Mesenchymal stem cell (in vitro differentiated cells and primary cell): ENCODE results near the gene TSPAN13.
A peak's percentile ranks its signal among the peaks of the same experiment; 100 is the strongest.

ENCODE experiments used
- DNase-seq: peaks from one replicate; pipeline ENCODE4 v3.0.0-alpha.2; 2013
- H2AFZ ChIP-seq: one replicate; pipeline ENCODE4 v1.6.1; 2013; ENCODE audit warnings: low read depth, mild to moderate bottlenecking, control low read depth, inconsistent platforms, low read length, moderate library complexity
- H2AK5ac ChIP-seq: 2 replicates; pipeline ENCODE4 v1.6.1; 2013; ENCODE audit warnings: low read length, moderate library complexity, mild to moderate bottlenecking, inconsistent platforms; ENCODE audit not compliant: severe bottlenecking
- H2BK120ac ChIP-seq: one replicate; pipeline ENCODE4 v1.6.1; 2013; ENCODE audit warnings: low read depth, mild to moderate bottlenecking, inconsistent platforms, low read length, moderate library complexity
- H2BK12ac ChIP-seq, 2 experiments: one replicate each; pipeline ENCODE4 v1.6.1; 2013; ENCODE audit warnings: inconsistent platforms in 2 of 2, low read length in 2 of 2, mild to moderate bottlenecking in 2 of 2, moderate library complexity in 2 of 2, control low read depth in 1 of 2
- H2BK15ac ChIP-seq: one replicate; pipeline ENCODE4 v1.6.1; 2013; ENCODE audit warnings: mild to moderate bottlenecking, low read depth, inconsistent platforms; ENCODE audit not compliant: poor library complexity, severe bottlenecking
- H2BK5ac ChIP-seq: 2 replicates; pipeline ENCODE4 v1.6.1; 2013; ENCODE audit warnings: low read depth, mild to moderate bottlenecking, low read length, control low read depth, inconsistent platforms; ENCODE audit not compliant: poor library complexity, severe bottlenecking
- H3K14ac ChIP-seq, 2 experiments: one replicate each; pipeline ENCODE4 v1.6.1; 2013; ENCODE audit warnings: inconsistent platforms in 2 of 2, low read length in 2 of 2, control low read depth in 1 of 2, mild to moderate bottlenecking in 1 of 2, moderate library complexity in 1 of 2
- H3K18ac ChIP-seq, 2 experiments: one replicate each; pipeline ENCODE4 v1.6.1; 2013; ENCODE audit warnings: inconsistent platforms in 2 of 2, low read length in 2 of 2, control low read depth in 1 of 2, low read depth in 1 of 2, mild to moderate bottlenecking in 1 of 2
- H3K23ac ChIP-seq, 2 experiments: one replicate each; pipeline ENCODE4 v1.6.1; 2013; ENCODE audit warnings: inconsistent platforms in 2 of 2, low read length in 2 of 2, mild to moderate bottlenecking in 2 of 2, moderate library complexity in 2 of 2, control low read depth in 1 of 2
- H3K27ac ChIP-seq: 2 replicates; pipeline ENCODE4 v1.5.1; 2013; ENCODE audit warnings: mild to moderate bottlenecking, moderate library complexity, low read length, control low read depth, inconsistent platforms; ENCODE audit not compliant: poor library complexity, severe bottlenecking
- H3K27me3 ChIP-seq, 2 experiments: 2 replicates each; pipeline versions ENCODE4 v1.6.1 to v1.7.0; 2013; ENCODE audit warnings: low read length in 2 of 2, mild to moderate bottlenecking in 2 of 2, moderate library complexity in 2 of 2, control low read depth in 1 of 2, inconsistent platforms in 1 of 2; ENCODE audit not compliant: control insufficient read depth in 1 of 2, insufficient read depth in 1 of 2
- H3K36me3 ChIP-seq, 2 experiments: 2 replicates each; pipeline versions ENCODE4 v1.6.1 to v1.7.0; 2013; ENCODE audit warnings: low read length in 2 of 2, control low read depth in 1 of 2, inconsistent platforms in 1 of 2, low read depth in 1 of 2, mild to moderate bottlenecking in 1 of 2; ENCODE audit not compliant: insufficient read depth in 2 of 2, control insufficient read depth in 1 of 2
- H3K4ac ChIP-seq, 2 experiments: one replicate each; pipeline ENCODE4 v1.6.1; 2013; ENCODE audit warnings: inconsistent platforms in 2 of 2, low read length in 2 of 2, mild to moderate bottlenecking in 2 of 2, moderate library complexity in 2 of 2, control low read depth in 1 of 2, low read depth in 1 of 2
- H3K4me1 ChIP-seq: 2 replicates; pipeline ENCODE4 v1.6.1; 2013; ENCODE audit warnings: low read depth, low read length, control low read depth; ENCODE audit not compliant: control insufficient read depth, insufficient read depth
- H3K4me2 ChIP-seq: 2 replicates; pipeline ENCODE4 v1.6.1; 2013; ENCODE audit warnings: low read length, mild to moderate bottlenecking, inconsistent platforms; ENCODE audit not compliant: poor library complexity, severe bottlenecking
- H3K4me3 ChIP-seq, 2 experiments: 2 replicates each; pipeline versions ENCODE4 v1.5.1 to v1.7.0; 2013; ENCODE audit warnings: low read length in 2 of 2, mild to moderate bottlenecking in 2 of 2, control low read depth in 1 of 2, low read depth in 1 of 2; ENCODE audit not compliant: insufficient read depth in 1 of 2
- H3K79me1 ChIP-seq: replicated peaks from 2 replicates; pipeline ENCODE4 v1.6.1; 2013; ENCODE audit warnings: mild to moderate bottlenecking, control low read depth, low read length, inconsistent platforms; ENCODE audit not compliant: poor library complexity, severe bottlenecking
- H3K9ac ChIP-seq: 2 replicates; pipeline ENCODE4 v1.7.0; 2013; ENCODE audit warnings: mild to moderate bottlenecking, low read length, moderate library complexity
- H3K9me3 ChIP-seq: 2 replicates; pipeline ENCODE4 v1.7.0; 2013; ENCODE audit warnings: mild to moderate bottlenecking, low read length; ENCODE audit not compliant: control insufficient read depth
- H4K8ac ChIP-seq: one replicate; pipeline ENCODE4 v1.6.1; 2013; ENCODE audit warnings: inconsistent platforms, mild to moderate bottlenecking, low read length, moderate library complexity
- H4K91ac ChIP-seq: one replicate; pipeline ENCODE4 v1.6.1; 2013; ENCODE audit warnings: mild to moderate bottlenecking, low read length, inconsistent platforms
- WGBS: methylation state at CpG from one replicate; pipeline ENCODE4 v1.1.7; 2013; ENCODE audit warnings: mixed read lengths; 5-methylcytosine and 5-hydroxymethylcytosine counted together

TSPAN13 gene

DNA sequence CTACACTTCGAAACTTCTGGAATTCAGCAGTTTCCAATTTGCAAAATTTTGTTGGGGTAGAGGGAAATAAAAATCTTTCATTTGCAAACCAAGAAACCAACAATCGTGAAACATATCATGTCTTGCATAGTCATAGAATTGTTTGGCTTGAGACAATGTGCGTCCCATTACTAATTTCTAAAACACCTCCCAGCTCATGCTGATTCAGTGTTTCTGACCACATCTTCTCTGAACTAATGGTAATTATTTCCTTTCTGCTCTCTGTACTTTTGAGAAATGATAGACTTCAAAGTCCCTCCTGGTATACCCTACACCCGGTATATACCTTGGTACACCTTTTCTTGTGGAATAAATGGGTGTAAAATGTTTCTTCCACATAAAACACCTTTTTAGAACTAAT lies 41.8 kb upstream of the TSPAN13 start:
- no peaks in the 10 kb centered on the region for H3K79me1 ChIP-seq
- no peak overlapping the region for H2AK5ac ChIP-seq
- H3K18ac ChIP-seq: no peak overlapping the region
- H3K27me3 ChIP-seq: no peaks in the 10 kb centered on the region
- no peak overlapping the region for H4K8ac ChIP-seq
- no peak overlapping the region for H3K4me3 ChIP-seq
- no peak overlapping the region for H2BK120ac ChIP-seq
- H2BK15ac ChIP-seq: no peak overlapping the region
- H2AFZ ChIP-seq: no peak overlapping the region
- DNase-seq: no peak
- H3K27ac ChIP-seq: no peak overlapping the region
- H3K36me3 ChIP-seq: peaks cover 0 to 11% of the 10 kb centered on the region in 2 experiments
- H3K9ac ChIP-seq: no peak overlapping the region
- H4K91ac ChIP-seq: no peak overlapping the region
- H2BK5ac ChIP-seq: no peak overlapping the region
- H3K9me3 ChIP-seq: no peaks in the 10 kb centered on the region
- no peak overlapping the region for H3K4me2 ChIP-seq
- WGBS: 88% methylated on average over 3 of the region's 4 CpGs
- H3K23ac ChIP-seq: no peak overlapping the region
- H3K14ac ChIP-seq: no peak overlapping the region
- H3K4me1 ChIP-seq: peaks cover 6% of the 10 kb centered on the region
- H2BK12ac ChIP-seq: no peak overlapping the region
- no peak overlapping the region for H3K4ac ChIP-seq

DNA sequence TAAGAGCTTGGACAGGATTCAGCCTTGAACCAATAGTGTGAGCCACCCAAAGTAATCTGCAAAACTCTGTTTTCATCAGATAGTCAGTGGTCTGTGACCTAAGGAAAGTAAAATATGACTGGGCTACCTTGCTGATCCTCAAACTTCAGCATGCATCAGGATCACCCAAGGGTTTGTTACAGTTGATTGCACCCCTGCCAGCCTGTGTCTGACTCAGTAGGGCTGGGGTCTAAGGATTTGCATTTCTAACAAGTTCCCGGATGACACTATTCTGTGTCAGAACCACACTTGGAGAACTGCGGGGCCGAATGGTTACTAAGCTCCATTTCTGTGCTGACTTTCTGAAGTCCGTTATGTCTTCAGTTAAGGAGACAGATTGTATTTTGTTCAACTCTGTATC lies 40.6 kb upstream of the TSPAN13 start:
- H3K18ac ChIP-seq: no peak overlapping the region
- H3K23ac ChIP-seq: no peak overlapping the region
- no peak overlapping the region for H3K4me2 ChIP-seq
- H2BK15ac ChIP-seq: no peak overlapping the region
- no peak overlapping the region for H4K8ac ChIP-seq
- H4K91ac ChIP-seq: no peak overlapping the region
- H2AFZ ChIP-seq: no peak overlapping the region
- 98% methylated on average over 4 of the region's 4 CpGs for WGBS
- H2BK5ac ChIP-seq: no peak overlapping the region
- H3K79me1 ChIP-seq: no peaks in the 10 kb centered on the region
- no peak overlapping the region for H3K14ac ChIP-seq
- H3K4me1 ChIP-seq: peaks cover 6% of the 10 kb centered on the region
- no peak overlapping the region for H2BK12ac ChIP-seq
- H3K9me3 ChIP-seq: no peaks in the 10 kb centered on the region
- H3K9ac ChIP-seq: no peak overlapping the region
- H3K36me3 ChIP-seq: no peaks in the 10 kb centered on the region
- no peak overlapping the region for H2BK120ac ChIP-seq
- no peak overlapping the region for H2AK5ac ChIP-seq
- H3K4me3 ChIP-seq: no peak overlapping the region
- H3K27ac ChIP-seq: peak overlapping the region; percentile 72
- no peak for DNase-seq
- H3K4ac ChIP-seq: no peak overlapping the region
- no peaks in the 10 kb centered on the region for H3K27me3 ChIP-seq

DNA sequence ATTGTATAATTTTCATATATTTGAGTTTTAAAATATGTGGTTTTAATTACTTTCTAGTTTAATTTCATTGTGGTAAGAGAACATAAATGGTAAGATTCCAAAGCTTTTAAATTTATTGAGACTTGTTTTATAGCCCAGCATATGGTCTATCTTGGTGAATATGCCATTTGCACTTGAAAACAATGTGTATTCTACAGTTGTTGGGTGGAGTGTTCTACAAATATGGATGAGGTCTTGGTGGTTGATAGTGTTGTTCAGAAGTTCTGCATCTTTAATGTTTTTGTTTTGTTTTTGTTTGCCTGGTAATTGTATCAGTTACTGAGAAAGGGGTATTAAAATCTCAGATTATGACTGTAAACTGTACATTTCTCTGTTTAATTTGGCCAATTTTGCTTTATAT lies 37.6 kb upstream of the TSPAN13 start:
- Histone ChIP-seq H3K4ac (no peak overlapping the region), H3K18ac (no peak overlapping the region), H2BK5ac (no peak overlapping the region)

DNA sequence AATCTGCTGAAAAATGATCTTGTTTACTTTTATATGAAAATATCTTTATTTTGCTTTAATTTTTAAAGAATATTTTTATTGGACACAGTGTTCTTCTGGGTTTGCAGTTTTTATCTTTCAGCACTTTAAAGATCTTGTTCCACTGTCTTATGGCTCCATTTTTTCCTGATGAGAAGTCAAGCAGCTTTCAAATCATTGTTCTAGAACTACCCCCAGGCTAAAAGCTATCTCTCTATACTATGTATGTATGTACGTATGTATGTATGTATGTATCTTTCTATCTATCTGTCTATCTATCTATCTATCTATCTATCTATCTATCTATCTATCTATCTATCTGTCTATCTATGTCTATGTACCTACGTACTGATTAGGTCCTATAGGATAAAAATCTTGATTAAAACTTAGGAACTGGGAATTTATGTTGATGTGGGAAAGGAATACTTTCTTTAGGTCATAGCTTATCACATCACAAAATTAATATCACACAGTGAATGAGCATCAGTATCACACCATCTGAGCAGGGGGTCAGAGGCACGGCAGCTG lies 35.4 kb upstream of the TSPAN13 start:
- Histone ChIP-seq H2BK120ac (no peak overlapping the region), H3K4me3 (no peak overlapping the region), H3K36me3 (no peaks in the 10 kb centered on the region), H3K27ac (no peak overlapping the region), H3K4ac (no peak overlapping the region), H2AFZ (no peak overlapping the region), H2BK5ac (no peak overlapping the region), H3K79me1 (no peaks in the 10 kb centered on the region), H4K91ac (no peak overlapping the region), H3K9ac (no peak overlapping the region), H3K4me1 (peaks cover 2% of the 10 kb centered on the region), H2BK12ac (no peak overlapping the region), H2AK5ac (no peak overlapping the region), H3K23ac (no peak overlapping the region), H3K27me3 (no peaks in the 10 kb centered on the region), H4K8ac (no peak overlapping the region), H3K4me2 (no peak overlapping the region), H3K9me3 (no peaks in the 10 kb centered on the region), H3K14ac (no peak overlapping the region), H2BK15ac (no peak overlapping the region), H3K18ac (no peak overlapping the region)
- 100% methylated on average over 1 of the region's 3 CpGs for WGBS
- DNase-seq: no peak

More for the DNA sequence above, 37.6 kb upstream of the TSPAN13 start:
- Histone ChIP-seq H3K4me1 (peaks cover 2% of the 10 kb centered on the region), H3K79me1 (no peaks in the 10 kb centered on the region), H3K36me3 (no peaks in the 10 kb centered on the region), H3K23ac (no peak overlapping the region), H3K14ac (no peak overlapping the region), H2AK5ac (no peak overlapping the region), H3K9ac (no peak overlapping the region), H2AFZ (no peak overlapping the region), H4K91ac (no peak overlapping the region), H2BK15ac (no peak overlapping the region), H3K4me2 (no peak overlapping the region), H4K8ac (no peak overlapping the region), H3K27me3 (no peaks in the 10 kb centered on the region), H2BK12ac (no peak overlapping the region), H3K27ac (no peak overlapping the region), H3K9me3 (no peaks in the 10 kb centered on the region), H3K4me3 (no peak overlapping the region), H2BK120ac (no peak overlapping the region)
- no peak for DNase-seq
